CD8-positive, alpha-beta memory T cell (primary cell): ENCODE results near the gene OR2F2. TPM values are rescaled to one million over a fixed set of nuclear protein-coding genes. Genes with fewer than 3 reads are reported as not detected.
A peak's percentile ranks its signal among the peaks of the same experiment; 100 is the strongest.

ENCODE experiments used
- CTCF ChIA-PET: fragments of 350-600 bp; sonication (Branson Sonifier 250); formaldehyde crosslinking; loops from one replicate; lab custom pipeline; 2021; ENCODE audit warnings: antibody characterized with exemption; lab: Charles Lee
- POLR2A ChIA-PET: fragments of 350-600 bp; sonication (Branson Sonifier 250); formaldehyde crosslinking; loops from one replicate; lab custom pipeline; 2021; ENCODE audit warnings: antibody characterized with exemption; lab: Charles Lee
- DNase-seq, 5 donors: peaks; one replicate each; pipeline versions ENCODE4 v3.0.0 to v3.0.0-alpha.2; 2020 to 2022; ENCODE audit warnings: mixed read lengths in 1 of 5
- H3K27ac ChIP-seq: one replicate; pipeline ENCODE4 v1.7.0; 2013; ENCODE audit warnings: low read depth, mild to moderate bottlenecking, low read length, moderate library complexity
- H3K27me3 ChIP-seq: 2 replicates; pipeline ENCODE4 v1.7.0; 2013; ENCODE audit warnings: low read length, mild to moderate bottlenecking; ENCODE audit not compliant: insufficient read depth, poor library complexity, severe bottlenecking
- H3K36me3 ChIP-seq: 2 replicates; pipeline ENCODE4 v1.7.0; 2013; ENCODE audit warnings: mild to moderate bottlenecking, low read length, moderate library complexity; ENCODE audit not compliant: insufficient read depth
- H3K4me1 ChIP-seq: 2 replicates; pipeline ENCODE4 v1.7.0; 2013; ENCODE audit warnings: mild to moderate bottlenecking, low read length, moderate library complexity; ENCODE audit not compliant: insufficient read depth
- H3K4me3 ChIP-seq: 2 replicates; pipeline ENCODE4 v1.7.0; 2013; ENCODE audit warnings: mild to moderate bottlenecking, low read length
- H3K9me3 ChIP-seq: 2 replicates; pipeline ENCODE4 v1.7.0; 2013; ENCODE audit warnings: mild to moderate bottlenecking, low read length
- H3K27ac Mint-ChIP-seq, 8 donors: one replicate each; pipeline ENCODE4 v1.8.0; 2020 to 2021; ENCODE audit warnings: mixed read lengths in 8 of 8, mild to moderate bottlenecking in 6 of 8, inconsistent platforms in 3 of 8, moderate library complexity in 3 of 8
- H3K27me3 Mint-ChIP-seq, 2 donors: one replicate each; pipeline ENCODE4 v1.8.0; 2020 to 2021; ENCODE audit warnings: mixed read lengths in 2 of 2, mild to moderate bottlenecking in 1 of 2, moderate library complexity in 1 of 2
- H3K36me3 Mint-ChIP-seq, 3 donors: one replicate each; pipeline ENCODE4 v1.8.0; 2020 to 2021; ENCODE audit warnings: mixed read lengths in 3 of 3, inconsistent platforms in 1 of 3, mild to moderate bottlenecking in 1 of 3
- H3K4me1 Mint-ChIP-seq, 3 donors: one replicate each; pipeline ENCODE4 v1.8.0; 2020 to 2021; ENCODE audit warnings: mixed read lengths in 3 of 3, inconsistent platforms in 1 of 3, mild to moderate bottlenecking in 1 of 3
- H3K4me3 Mint-ChIP-seq, 7 donors: one replicate each; pipeline ENCODE4 v1.8.0; 2020 to 2021; ENCODE audit warnings: mixed read lengths in 7 of 7, mild to moderate bottlenecking in 6 of 7, moderate library complexity in 4 of 7, inconsistent platforms in 2 of 7
- H3K9me3 Mint-ChIP-seq, 5 donors: one replicate each; pipeline ENCODE4 v1.8.0; 2020 to 2022; ENCODE audit warnings: mixed read lengths in 5 of 5, mild to moderate bottlenecking in 3 of 5, moderate library complexity in 2 of 5, inconsistent platforms in 1 of 5
- polyA plus RNA-seq: library from polyadenylated mRNA; unstranded; fragments of 300-500 nt; fragmentation: Illumina TruSeq; gene quantifications from one replicate; pipeline ENCODE4 v1.2.3, GENCODE V29; 2021
- total RNA-seq, 2 experiments: library from RNA; stranded (reverse); gene quantifications; one replicate each; pipeline ENCODE4 v1.2.3, GENCODE V29; 2021

OR2F2 gene
- total RNA-seq (not detected), polyA plus RNA-seq (not detected)

GRCh38 chr7:143934526-143935325 is at the start of gene OR2F2:
TSS of gene OR2F2 (plus strand) at chr7:143935233. CDS start at chr7:143935233, 0 bp downstream.
- Histone ChIP-seq H3K4me1 (no peaks in the 10 kb centered on the region), H3K9me3 (no peaks in the 10 kb centered on the region), H3K36me3 (no peaks in the 10 kb centered on the region), H3K4me3 (no peak within 1 kb of the TSS), H3K27me3 (no peaks in the 10 kb centered on the region), H3K27ac (no peak within 1 kb of the TSS)
- Mint-ChIP-seq H3K9me3 (peaks cover 11 to 15% (median 12%) of the 10 kb centered on the region in 5 donors), H3K4me3 (peak within 1 kb of the TSS in 1 of 7 donors; percentile 3), H3K36me3 (peaks cover 0 to 11% (median 0%) of the 10 kb centered on the region in 3 donors), H3K27me3 (peaks cover 23 to 28% of the 10 kb centered on the region in 2 donors), H3K27ac (no peak within 1 kb of the TSS), H3K4me1 (no peaks in the 10 kb centered on the region)
- ChIA-PET CTCF (no interaction called here), POLR2A (no interaction called here)
- no peak for DNase-seq

- no peaks in the 10 kb centered on the region for H3K36me3 ChIP-seq
- no peaks in the 10 kb centered on the region for H3K4me1 ChIP-seq
- Mint-ChIP-seq H3K9me3 (peaks cover 0 to 5% (median 0%) of the 10 kb centered on the region in 5 donors), H3K4me1 (peaks cover 16 to 35% (median 32%) of the 10 kb centered on the region in 3 donors), H3K36me3 (peaks cover 8 to 30% (median 9%) of the 10 kb centered on the region in 3 donors), H3K27me3 (peaks cover 22 to 58% of the 10 kb centered on the region in 2 donors), H3K4me3 (no peak overlapping the region), H3K27ac (no peak overlapping the region)
- DNase-seq, result no peak
- ChIA-PET POLR2A (no interaction called here), CTCF (interaction anchor here (2.6 kb wide), 1 partner anchor 16 kb away, joined by 10 read pairs; the partner anchor contains the start of gene TCAF1)
- H3K27ac ChIP-seq, result no peak overlapping the region
- peaks cover 5% of the 10 kb centered on the region for H3K27me3 ChIP-seq
- H3K4me3 ChIP-seq, result no peak overlapping the region
- H3K9me3 ChIP-seq, result no peaks in the 10 kb centered on the region
Measured at GRCh38 chr7:143885951-143886350, 49.1 kb upstream of the OR2F2 start.

GRCh38 chr7:143886826-143887477 is 48.1 kb upstream of the OR2F2 start:
- Mint-ChIP-seq H3K4me3 (peak overlapping the region in 1 of 7 donors; percentile 1), H3K36me3 (peaks cover 6 to 34% (median 9%) of the 10 kb centered on the region in 3 donors), H3K9me3 (peaks cover 0 to 5% (median 3%) of the 10 kb centered on the region in 5 donors), H3K27ac (no peak overlapping the region), H3K27me3 (peaks cover 22 to 58% of the 10 kb centered on the region in 2 donors), H3K4me1 (peaks cover 16 to 35% (median 32%) of the 10 kb centered on the region in 3 donors)
- DNase-seq, result no peak
- POLR2A ChIA-PET, result no interaction called here
- Histone ChIP-seq H3K27me3 (peaks cover 5% of the 10 kb centered on the region), H3K36me3 (no peaks in the 10 kb centered on the region), H3K4me3 (no peak overlapping the region), H3K27ac (no peak overlapping the region), H3K4me1 (no peaks in the 10 kb centered on the region), H3K9me3 (no peaks in the 10 kb centered on the region)
- CTCF ChIA-PET, result interaction anchor here (2.6 kb wide), 1 partner anchor 15 kb away, joined by 10 read pairs; the partner anchor contains the start of gene TCAF1

GRCh38 chr7:143889068-143889467 is 46.0 kb upstream of the OR2F2 start:
- Histone ChIP-seq H3K27ac (no peak overlapping the region), H3K27me3 (peaks cover 5% of the 10 kb centered on the region), H3K4me3 (no peak overlapping the region), H3K4me1 (no peaks in the 10 kb centered on the region), H3K9me3 (no peaks in the 10 kb centered on the region), H3K36me3 (no peaks in the 10 kb centered on the region)
- Mint-ChIP-seq H3K4me1 (peaks cover 11 to 27% (median 26%) of the 10 kb centered on the region in 3 donors), H3K4me3 (no peak overlapping the region), H3K27me3 (peaks cover 12 to 44% of the 10 kb centered on the region in 2 donors), H3K9me3 (peaks cover 0 to 5% (median 3%) of the 10 kb centered on the region in 5 donors), H3K27ac (no peak overlapping the region), H3K36me3 (peaks cover 6 to 30% (median 9%) of the 10 kb centered on the region in 3 donors)
- CTCF ChIA-PET, result no interaction called here
- DNase-seq, result no peak
- POLR2A ChIA-PET, result no interaction called here

- no peak overlapping the region for H3K4me3 ChIP-seq
- H3K9me3 Mint-ChIP-seq, result peaks cover 0 to 5% (median 3%) of the 10 kb centered on the region in 5 donors
- POLR2A ChIA-PET, result interaction anchor here (0.6 kb wide), 1 partner anchor 9 kb away, joined by 3 read pairs; no protein-coding TSS in a partner anchor
Measured at GRCh38 chr7:143890558-143890957, 44.5 kb upstream of the OR2F2 start.

GRCh38 chr7:143891457-143891856 is 43.6 kb upstream of the OR2F2 start:
- no peak overlapping the region for H3K27ac ChIP-seq
- no peak for DNase-seq
- H3K4me1 Mint-ChIP-seq, result peaks cover 9 to 16% (median 11%) of the 10 kb centered on the region in 3 donors
- H3K36me3 ChIP-seq, result no peaks in the 10 kb centered on the region
- no peaks in the 10 kb centered on the region for H3K27me3 ChIP-seq
- H3K4me3 Mint-ChIP-seq, result peak overlapping the region in 1 of 7 donors; percentile 21
- no peak overlapping the region for H3K27ac Mint-ChIP-seq
- peaks cover 6 to 26% (median 9%) of the 10 kb centered on the region in 3 donors for H3K36me3 Mint-ChIP-seq
- no peak overlapping the region for H3K4me3 ChIP-seq
- ChIA-PET POLR2A (no interaction called here), CTCF (interaction anchor here (2.6 kb wide), 1 partner anchor 10 kb away, joined by 25 read pairs; the partner anchor contains the start of gene TCAF1)
- no peaks in the 10 kb centered on the region for H3K4me1 ChIP-seq
- H3K9me3 ChIP-seq, result no peaks in the 10 kb centered on the region
- H3K27me3 Mint-ChIP-seq, result peaks cover 3 to 26% of the 10 kb centered on the region in 2 donors
- peaks cover 0 to 5% (median 3%) of the 10 kb centered on the region in 5 donors for H3K9me3 Mint-ChIP-seq

More at GRCh38 chr7:143890558-143890957, 44.5 kb upstream of the OR2F2 start:
- H3K4me3 Mint-ChIP-seq, result no peak overlapping the region
- peaks cover 6 to 32% of the 10 kb centered on the region in 2 donors for H3K27me3 Mint-ChIP-seq
- Histone ChIP-seq H3K27me3 (peaks cover 5% of the 10 kb centered on the region), H3K9me3 (no peaks in the 10 kb centered on the region), H3K36me3 (no peaks in the 10 kb centered on the region), H3K4me1 (no peaks in the 10 kb centered on the region), H3K27ac (no peak overlapping the region)
- CTCF ChIA-PET, result interaction anchor here (1.2 kb wide), 1 partner anchor 10 kb away, joined by 4 read pairs; no protein-coding TSS in a partner anchor
- H3K27ac Mint-ChIP-seq, result no peak overlapping the region
- DNase-seq, result no peak
- H3K36me3 Mint-ChIP-seq, result peaks cover 6 to 26% (median 9%) of the 10 kb centered on the region in 3 donors
- peaks cover 8 to 18% (median 15%) of the 10 kb centered on the region in 3 donors for H3K4me1 Mint-ChIP-seq

- no peaks in the 10 kb centered on the region for H3K27me3 ChIP-seq
- no peak overlapping the region for H3K27ac ChIP-seq
- Mint-ChIP-seq H3K36me3 (peaks cover 6 to 26% (median 9%) of the 10 kb centered on the region in 3 donors), H3K9me3 (peaks cover 0 to 5% (median 3%) of the 10 kb centered on the region in 5 donors), H3K27me3 (peaks cover 0 to 16% of the 10 kb centered on the region in 2 donors), H3K27ac (peak overlapping the region in 3 of 8 donors; percentile 4 to 28 (median 19)), H3K4me3 (peak overlapping the region in 2 of 7 donors; percentile 33 to 48), H3K4me1 (peaks cover 8 to 14% (median 11%) of the 10 kb centered on the region in 3 donors)
- H3K36me3 ChIP-seq, result no peaks in the 10 kb centered on the region
- ChIA-PET CTCF (interaction anchor here (0.8 to 2.6 kb wide), 4 partner anchors 9 to 156 kb away, joined by 3 to 25 read pairs (median 6); partner anchors contain the start of gene TCAF1), POLR2A (no interaction called here)
- no peaks in the 10 kb centered on the region for H3K4me1 ChIP-seq
- peak in 2 of 5 donors; percentile 10 to 45 for DNase-seq
- no peak overlapping the region for H3K4me3 ChIP-seq
- no peaks in the 10 kb centered on the region for H3K9me3 ChIP-seq
Measured at GRCh38 chr7:143892527-143893300, 42.3 kb upstream of the OR2F2 start.
